ENCODE data around the gene TIMM9.
A peak's percentile ranks its signal among the peaks of the same experiment; 100 is the strongest.
"Not testable (repeated sequence)": the region's sequence is repeated elsewhere in the genome, so short reads cannot be mapped to it uniquely, and the experiment has no call there.

TIMM9 gene, protein sequence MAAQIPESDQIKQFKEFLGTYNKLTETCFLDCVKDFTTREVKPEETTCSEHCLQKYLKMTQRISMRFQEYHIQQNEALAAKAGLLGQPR

DNA sequence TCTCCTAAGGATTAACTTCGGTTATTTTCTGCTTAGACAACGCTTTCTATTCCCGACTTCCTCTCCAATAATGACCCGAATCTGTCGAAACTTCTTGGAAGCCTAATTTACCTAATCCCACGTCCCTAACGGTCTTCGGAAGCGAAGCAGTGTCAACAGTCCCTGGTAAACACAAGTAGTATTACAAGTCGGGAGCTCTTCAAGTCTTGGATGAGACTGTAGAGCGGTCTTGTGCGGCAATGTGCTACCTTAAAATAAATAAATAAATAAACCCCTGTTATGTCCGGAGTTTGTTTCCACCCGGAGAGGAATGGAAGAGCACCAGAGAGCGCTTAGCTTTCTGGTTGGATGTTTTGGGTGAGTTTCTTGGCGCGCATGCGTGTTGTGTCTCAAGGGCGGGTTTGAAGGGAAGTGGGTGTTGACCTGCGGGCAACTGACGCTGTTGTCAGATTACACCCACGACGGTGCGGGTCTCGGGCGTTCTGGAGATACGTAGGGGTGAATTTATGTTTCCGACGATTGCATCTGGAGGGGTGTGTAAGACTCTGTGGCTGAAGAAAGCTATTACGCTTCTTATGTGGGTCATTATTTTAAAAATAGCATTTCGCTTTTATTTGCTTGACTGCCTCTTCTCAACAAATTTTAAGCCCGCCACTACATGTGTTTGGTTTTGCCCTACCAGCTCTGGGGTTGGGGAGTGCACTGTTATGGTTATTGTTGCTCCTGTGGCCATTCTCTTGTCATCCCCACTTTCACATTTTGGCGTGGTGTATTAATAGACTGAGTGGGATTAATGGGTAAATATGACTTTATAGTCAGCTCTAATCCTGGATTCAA, at the start of gene TIMM9, which contains the start of gene KIAA0586:
TSS of gene TIMM9 (minus strand) at position 251 of the 837 bp plus-strand sequence. CDS start 15,586 bp downstream, outside the sequence.
TSS of gene KIAA0586 (plus strand) at position 439 of the 837 bp plus-strand sequence. CDS start 546 bp downstream, outside the sequence.
- DNase-seq, result peak; percentile 99

DNA sequence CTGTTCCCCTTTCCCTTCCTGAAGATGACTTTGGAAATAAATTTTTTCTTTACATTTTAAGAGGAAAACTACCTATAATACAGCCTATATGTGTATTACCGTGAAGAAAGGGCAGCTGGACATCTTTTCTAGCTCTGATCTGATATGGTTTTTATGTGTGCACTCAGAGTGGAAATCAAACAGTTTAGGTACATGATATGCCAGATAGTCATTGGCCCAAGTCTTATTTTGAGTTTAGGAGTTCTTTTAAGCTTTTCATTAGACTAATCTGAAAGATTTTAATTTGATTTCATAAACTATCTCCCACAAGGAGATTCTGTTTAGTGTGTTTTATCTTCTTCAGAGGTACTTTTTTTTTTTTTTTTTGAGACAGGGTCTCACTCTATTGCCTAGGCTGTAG, 49.0 kb upstream of the TIMM9 start:
- DNase-seq, result no peak

DNA sequence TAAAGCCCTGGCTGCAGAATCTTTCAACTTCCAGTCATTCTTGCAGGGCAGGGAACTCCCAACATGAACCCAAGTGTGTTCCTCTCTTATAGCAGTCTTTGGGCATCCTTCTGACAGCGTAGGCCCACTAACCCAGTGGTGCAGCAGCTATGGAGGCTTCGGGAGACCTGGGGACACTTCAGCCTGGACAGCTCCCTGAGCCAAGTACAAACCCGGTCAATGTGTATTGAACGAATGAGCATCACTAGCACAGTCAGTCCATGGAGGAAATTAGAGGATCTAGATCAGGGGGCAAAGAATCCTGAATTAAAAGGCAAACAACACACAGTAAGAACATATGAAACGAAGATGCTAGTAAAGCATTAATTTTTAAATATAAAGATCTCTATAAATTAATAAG, 42.0 kb upstream of the TIMM9 start:
- no peak for DNase-seq

DNA sequence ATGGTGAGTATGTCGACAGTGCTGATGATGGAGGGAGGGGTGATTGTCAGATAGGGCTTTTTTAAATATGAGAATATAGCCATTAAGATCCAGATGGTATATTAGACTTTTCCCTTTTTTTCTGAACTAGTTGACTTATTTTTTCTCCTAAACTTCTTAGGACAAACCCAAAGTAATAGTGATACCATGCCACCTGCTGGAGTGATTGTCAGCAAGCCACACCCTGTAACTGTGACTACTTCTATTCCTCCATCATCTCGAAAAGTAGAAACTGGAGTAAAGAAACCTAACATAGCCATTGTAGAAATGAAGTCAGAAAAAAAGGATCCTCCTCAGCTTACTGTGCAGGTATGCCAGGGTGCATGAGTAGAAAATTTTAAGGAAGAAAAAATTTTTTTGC, 40.2 kb upstream of the TIMM9 start:
- DNase-seq, result no peak

DNA sequence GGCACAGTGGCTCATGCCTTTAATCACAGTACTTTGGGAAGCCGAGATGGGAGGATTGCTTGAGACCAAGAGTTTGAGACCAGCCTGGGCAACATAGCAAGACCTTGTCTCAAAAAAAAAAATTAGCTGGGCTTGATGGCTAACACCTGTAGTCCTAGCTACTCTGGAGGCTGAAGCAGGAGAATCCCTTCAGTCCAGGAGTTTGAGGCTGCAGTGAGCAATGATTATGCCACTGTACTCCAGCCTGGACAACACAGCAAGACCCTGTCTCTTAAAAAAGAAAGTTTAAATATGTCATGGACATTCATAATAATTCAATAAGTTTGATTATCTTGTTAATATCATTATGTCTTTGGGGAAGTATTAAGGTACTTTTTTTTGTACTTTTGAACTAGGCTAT, 39.1 kb upstream of the TIMM9 start:
- DNase-seq, result no peak

DNA sequence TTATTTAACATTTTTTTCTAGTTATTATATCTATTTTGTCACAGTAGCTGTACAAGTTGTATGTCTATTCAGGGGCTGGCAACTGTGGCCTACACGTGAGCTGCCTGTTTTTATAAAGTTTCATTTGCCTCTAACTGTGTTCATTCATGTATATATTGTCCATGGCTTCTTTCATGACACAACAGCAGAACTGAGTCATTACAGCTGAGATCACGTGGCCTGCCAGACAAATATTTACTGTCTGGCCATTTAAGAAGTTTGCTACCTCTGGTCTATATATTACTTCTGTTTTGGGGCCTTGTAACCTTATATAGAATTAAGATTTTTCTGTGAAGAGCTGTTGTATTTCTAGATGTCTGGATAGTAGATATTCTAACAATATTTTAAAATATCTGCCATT, 38.1 kb upstream of the TIMM9 start:
- DNase-seq, result peak; percentile 40

DNA sequence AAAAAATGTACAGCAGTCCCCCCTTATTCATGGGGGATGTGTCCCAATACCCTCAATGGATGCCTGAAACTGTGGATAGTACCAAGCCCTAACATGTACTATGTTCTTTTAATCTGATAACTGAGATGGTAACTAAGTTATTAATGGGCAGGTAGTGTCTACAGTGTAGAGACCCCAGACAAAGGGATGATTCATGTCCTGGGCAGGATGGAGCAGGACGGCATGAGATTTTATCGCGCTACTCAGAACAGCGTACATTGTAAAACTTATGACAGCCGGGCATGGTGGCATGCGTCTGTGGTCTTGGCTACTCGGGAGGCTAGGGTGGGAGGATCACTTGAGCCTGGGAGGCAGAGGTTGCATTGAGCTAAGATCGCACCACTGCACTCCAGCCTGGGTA, 37.3 kb upstream of the TIMM9 start:
- DNase-seq, result no peak

DNA sequence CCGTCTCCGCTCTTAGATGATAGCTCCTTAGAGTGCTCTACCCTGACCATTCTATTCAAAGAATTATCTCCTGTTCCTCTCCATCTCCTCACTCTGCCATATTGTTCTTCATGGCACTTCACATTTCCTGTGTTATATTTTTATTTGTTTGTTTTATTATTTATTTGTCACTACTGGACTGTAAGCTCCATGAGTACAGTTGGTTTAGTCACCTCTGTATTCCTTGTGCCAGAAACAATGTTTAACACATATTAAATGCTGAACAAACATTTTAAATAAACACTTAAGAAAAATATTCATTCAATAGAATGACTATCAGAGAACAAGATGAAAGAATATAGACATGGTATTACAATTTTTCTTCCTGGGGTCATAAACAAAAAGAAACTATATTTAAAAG, 35.8 kb upstream of the TIMM9 start:
- DNase-seq, result no peak

DNA sequence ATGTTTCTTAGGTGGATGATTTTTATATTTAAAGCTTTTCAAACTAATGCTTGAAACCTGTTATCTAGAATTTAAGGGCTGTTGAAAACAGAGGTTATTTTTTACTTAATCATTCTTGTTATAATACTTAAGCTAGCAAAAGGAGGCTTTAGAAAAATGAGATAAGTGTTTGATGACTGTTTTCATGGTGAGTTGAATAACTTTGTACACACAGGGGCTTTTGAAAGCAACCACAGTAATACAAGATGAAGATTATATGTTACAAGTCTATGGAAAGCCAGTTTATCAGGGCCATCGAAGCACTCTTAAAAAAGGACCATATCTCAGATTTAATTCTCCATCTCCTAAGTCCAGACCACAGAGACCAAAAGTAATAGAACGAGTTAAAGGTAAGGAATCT, 33.4 kb upstream of the TIMM9 start:
- no peak for DNase-seq

DNA sequence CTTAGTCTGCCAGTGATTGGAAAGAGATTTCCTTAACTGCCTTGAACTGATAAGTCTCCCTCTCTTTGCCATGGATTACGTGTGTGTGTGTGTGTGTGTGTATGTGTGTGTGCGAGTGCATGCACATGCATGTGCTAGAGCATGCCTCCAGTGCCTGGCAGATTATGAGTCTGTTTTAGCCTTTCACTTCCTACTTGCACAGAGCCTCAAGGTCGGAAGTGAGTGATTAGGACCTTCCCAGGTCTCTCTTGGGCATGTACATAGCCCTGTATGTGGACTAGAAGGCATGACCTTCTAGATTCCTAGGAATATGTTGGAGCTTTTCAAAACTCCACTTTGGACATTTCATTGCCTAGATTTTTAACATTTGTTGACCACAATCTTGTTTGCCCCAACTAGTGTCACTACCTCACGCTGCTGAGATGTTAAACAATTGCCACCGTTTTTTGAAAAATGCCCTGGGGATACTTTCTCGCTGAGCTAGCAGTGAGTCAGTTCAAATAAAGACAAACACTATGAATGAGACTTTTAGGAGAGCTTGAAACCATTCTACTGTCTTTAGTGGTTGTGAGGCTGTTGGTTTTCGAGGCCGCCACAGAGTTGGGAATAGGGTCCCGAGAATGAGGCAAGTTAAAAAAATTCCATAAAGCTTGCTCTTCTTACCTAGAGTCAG, 28.4 kb upstream of the TIMM9 start:
- peak; percentile 18 for DNase-seq

DNA sequence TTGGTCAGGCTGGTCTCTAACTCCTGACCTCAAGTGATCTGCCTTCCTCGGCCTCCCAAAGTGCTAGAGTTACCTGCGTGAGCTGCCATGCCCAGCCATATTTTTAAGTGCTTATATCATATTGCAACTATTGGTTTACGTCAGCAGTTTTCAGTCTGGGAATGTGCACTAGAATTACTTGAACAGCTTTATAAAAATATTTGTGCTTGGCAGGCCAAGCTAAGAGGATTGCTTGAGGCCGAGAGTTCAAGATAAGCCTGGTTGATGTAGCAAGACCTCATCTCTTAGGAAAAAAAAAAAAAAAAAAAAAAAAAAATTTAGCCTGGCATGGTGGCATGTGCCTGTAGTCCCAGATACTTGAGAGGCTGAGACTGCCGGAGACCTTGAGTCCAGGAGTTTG, 17.3 kb upstream of the TIMM9 start:
- no peak for DNase-seq

DNA sequence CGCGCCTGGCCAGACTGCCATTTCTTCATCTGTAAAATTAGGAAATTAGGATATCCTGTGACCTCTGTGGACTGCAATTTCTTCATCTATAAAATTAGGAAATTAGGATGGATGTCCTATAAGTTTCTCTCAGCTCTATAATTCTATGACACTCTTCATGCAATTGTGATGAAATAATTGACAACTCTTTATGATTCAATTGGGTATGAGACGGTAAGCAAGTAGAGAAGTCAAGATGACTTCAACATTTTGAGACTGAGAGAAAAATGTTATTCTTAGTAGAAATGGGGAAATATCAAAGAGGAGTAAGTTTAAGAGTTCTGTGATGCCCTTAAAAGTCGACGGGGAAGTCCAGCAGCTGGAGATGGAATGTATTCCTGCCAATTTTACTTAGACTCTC, 12.1 kb upstream of the TIMM9 start:
- no peak for DNase-seq

DNA sequence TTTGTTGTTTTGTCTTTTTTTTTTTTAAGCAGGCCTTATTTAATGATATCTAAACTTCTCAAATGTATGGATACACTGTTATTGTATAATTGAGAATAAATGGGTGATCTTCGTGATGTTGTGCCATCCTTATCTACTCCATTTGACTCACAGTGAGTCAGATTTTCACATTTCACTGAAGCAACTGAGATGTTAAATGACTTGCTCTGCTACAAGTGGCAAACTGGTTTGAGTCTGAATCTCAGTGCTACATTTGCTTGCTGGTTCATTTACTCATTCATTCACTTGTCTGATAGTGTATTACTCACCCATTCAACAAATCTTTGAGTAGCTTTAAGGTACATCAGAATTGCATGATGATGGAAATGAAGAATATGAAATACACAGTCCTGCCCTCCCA, 2.8 kb upstream of the TIMM9 start:
- no peak for DNase-seq

DNA sequence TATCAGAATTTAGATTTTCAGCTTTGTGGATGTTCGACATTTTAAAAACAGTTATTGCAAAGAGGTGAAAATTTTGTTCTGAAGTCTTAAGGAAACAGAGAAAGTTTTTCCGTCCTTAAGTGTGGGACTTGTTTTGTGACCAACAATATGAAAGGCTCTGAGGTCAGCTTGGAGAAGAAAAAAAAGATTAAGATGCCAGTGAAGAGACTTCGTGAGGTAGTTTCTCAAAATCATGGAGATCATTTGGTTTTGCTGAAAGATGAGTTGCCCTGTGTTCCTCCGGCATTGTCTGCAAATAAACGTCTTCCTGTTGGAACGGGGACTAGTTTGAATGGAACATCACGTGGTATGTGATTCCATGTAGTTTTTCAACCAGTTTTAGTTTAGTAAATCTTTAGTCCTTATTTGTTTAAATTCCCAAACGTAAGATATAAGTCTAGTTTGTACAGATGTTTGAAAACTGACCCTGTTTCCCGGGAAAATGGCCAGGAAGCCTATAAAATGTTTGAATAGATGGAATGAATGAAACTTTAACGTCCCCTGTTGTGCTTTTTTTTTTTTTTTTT, 870 bp upstream of the TIMM9 start:
- peak; percentile 82 for DNase-seq

DNA sequence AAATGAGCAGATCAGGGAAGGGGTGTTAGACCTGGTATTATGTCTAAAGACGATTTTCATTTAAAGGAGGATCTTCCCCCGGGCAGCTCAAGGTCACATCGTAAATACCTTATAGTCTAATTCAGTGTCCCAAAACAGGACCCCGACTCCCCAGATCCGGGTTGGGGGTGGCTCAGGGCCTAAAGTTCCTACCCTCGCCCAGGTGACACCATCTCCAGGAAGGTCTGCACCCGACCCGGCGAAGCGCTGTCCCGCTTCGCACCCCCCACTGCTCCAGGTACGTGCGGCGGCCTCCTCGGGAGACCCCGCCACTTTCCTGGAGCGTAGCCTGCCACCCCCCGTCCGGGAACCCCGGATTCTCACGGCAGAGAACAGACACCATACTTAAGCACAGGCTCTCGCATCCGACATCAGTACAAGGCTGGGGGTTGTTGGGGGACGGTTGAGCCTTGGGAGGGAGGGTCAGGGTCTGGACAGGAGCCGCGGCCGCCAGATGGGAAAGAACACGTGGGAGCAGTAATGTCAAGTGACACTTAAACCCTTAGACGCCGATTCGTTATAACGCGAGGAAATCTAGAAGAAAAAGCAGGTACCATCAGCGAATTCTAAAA, 556 bp downstream of the TIMM9 start:
- peak; percentile 88 for DNase-seq

DNA sequence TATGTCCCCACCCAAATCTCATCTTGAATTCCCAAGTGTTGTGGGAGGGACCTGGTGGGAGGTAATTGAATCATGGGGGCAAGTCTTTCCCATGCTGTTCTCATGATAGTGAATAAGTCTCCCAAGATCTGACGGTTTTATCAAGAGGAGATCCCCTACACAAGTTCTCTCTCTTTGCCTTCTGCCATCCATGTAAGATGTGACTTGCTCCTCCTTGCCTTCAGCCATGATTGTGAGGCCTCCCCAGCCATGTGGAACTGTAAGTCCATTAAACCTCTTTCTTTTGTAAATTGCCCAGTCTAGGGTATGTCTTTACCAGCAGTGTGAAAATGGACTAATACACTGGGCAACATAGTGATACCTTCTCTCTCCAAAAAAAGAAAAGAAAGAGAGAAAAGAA, 10.4 kb downstream of the TIMM9 start:
- not testable (repeated sequence) for DNase-seq

DNA sequence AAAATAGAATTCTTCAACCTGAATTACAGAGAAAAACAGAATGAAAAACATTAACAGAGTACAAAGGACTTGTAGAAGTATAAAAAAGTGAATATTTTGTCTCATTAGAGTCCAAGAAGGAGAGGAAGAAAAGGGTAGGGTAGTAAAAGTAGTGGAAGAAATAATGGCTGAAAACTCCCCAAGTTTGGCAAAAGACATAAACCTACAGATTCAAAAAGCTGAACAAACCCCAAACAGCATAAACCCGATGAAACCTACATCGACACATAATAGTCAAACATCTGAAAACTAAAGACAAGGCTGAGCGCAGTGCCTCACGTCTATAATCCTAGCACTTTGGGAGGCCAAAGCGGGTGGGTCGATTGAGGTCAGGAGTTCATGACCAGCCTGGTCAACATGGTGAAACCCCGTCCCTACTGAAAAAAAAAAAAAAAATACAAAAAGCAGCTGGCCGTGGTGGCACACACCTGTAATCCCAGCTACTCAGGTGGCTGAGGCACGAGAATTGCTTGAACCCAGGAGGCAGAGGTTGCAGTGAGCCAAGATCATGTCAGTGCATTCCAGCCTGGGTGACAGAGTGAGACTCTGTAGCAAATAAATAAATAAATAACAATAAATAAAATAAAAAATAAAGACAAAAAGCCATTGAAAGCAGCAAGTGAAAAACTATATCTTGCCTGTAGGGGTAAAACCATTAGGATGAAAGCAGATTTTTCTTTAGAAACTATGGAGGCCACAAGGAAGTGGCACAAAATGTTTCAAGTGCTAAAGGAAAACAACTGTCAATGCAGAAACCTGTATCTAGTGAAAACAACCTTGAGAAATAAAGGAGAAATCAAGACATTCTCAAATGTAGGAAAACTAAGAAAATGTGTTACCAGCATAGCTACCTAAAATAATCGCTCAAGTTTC, 11.4 kb downstream of the TIMM9 start:
- no peak for DNase-seq

DNA sequence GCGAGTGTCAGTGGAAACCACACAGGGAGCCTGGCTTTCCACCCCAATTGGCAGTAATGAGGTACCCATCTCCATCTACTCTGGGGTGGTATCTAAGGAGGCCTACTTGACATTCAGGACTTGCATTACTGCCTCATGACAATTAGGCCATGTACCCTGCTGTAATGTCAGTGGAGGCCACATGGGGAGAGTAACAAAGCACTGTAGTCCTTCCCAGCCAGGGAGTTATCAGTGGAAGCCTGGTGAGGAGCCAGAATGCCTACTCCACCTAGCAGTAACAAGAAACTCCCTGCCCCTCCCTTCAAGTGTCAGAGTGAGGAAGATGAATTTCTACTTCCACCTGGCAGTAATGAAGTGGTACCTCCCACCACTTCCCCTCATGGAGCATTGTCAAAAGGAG, 12.5 kb downstream of the TIMM9 start:
- peak; percentile 38 for DNase-seq

DNA sequence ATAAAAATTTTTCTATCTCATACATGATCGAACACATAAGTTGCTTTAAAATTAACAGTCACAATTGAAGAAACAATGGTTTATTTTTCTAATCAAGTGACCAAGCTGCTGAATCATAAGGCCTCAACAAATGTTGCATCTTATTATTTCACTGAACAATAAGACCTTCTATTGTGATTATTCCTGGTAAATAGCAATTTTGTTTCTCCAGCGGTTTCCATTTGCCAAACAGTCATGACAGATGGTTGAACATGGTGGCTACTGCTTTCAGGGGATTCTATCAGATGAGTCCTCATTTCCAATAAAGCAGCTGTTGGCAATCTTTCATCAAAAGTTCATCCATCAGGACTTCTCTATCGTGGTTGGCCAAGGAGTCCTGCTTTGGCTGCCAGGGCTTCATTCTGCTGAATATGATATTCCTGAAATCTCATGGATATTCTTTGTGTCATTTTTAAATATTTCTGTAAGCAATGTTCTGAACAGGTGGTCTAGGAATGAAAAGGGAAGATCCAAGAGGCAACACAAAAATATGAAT, 18.6 kb downstream of the TIMM9 start:
- no peak for DNase-seq

DNA sequence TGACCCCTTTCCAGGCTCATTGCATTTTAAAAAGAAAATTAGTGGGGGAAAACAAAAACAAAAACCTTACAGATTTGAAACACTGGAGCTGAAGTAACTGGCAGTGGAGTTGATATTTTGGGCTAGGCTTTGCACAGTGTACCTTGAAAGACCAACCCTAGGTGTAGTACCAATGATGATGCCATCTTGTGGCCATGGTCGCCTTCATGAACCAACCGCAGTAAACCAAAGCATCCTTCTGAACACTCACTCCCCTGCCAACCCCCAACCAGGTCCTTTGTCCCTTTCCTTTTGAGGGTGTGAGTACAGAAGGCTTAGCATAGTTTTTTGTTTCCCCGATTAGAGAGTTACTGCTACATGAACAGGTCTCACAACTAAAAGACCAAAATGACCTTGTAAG, 25.7 kb downstream of the TIMM9 start:
- DNase-seq, result peak; percentile 9

DNA sequence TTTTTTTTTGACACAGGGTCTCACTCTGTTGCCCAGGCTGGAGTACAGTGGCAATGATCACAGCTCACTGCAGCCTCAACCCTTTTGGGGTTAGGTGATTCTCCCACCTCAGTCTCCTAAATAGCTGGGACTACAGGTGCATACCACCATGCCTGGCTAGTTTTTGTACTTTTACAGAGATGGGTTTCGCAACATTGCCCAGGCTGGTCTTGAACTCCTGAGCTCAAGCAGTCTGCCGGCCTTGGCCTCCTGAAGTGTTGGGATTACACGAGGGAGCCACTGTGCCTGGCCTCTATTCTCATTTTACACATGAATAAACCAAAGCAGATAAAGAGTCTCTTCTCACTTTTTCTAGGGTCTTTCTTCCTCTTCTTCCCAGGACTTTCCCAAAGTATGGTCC, 28.4 kb downstream of the TIMM9 start:
- DNase-seq, result no peak

DNA sequence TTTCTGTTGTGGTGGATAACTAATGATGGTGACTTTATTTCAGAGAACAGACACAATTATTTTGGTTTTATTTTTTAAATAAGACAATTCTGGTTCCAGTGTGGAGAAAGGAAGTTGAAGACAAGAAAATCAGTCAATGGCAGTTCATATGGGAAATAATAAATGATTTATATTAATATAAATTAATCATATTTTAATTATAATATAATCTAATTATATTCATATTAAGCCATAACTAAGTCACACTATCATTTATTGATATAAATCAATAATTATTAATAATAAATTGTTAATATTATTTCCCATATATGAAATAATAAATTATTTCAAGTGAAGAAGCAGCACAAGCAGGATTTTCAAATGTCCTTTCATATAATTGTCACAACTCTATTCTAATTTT, 28.8 kb downstream of the TIMM9 start:
- DNase-seq, result no peak
